WTC11 (cell line): Measurements from ENCODE around the gene UAP1L1.

Experiments used
- ETV6 ChIP-seq: sonication (generic); formaldehyde crosslinking; IDR thresholded peaks from 2 replicates; pipeline ENCODE4 v1.8.1; 2022; ENCODE audit warnings: mild to moderate bottlenecking, missing genetic modification reagents
- NFYB ChIP-seq: sonication (generic); formaldehyde crosslinking; conservative IDR thresholded peaks from 2 replicates; pipeline ENCODE4 v1.8.0; 2022; ENCODE audit warnings: low read depth, missing genetic modification reagents
- NR1H2 ChIP-seq: sonication (generic); formaldehyde crosslinking; IDR thresholded peaks from 2 replicates; pipeline ENCODE4 v1.9.0; 2021; ENCODE audit warnings: mild to moderate bottlenecking, moderate library complexity, missing genetic modification reagents
- SMAD3 ChIP-seq: sonication (generic); formaldehyde crosslinking; IDR thresholded peaks from 2 replicates; pipeline ENCODE4 v1.8.0; 2022; ENCODE audit warnings: missing genetic modification reagents, mild to moderate bottlenecking, borderline replicate concordance
- ZNF121 ChIP-seq: sonication (generic); formaldehyde crosslinking; IDR thresholded peaks from 2 replicates; pipeline ENCODE4 v1.8.0; 2023; ENCODE audit warnings: missing genetic modification reagents
- ZNF232 ChIP-seq: sonication (generic); formaldehyde crosslinking; IDR thresholded peaks from 2 replicates; pipeline ENCODE4 v1.8.0; 2022; ENCODE audit warnings: mild to moderate bottlenecking, missing genetic modification reagents
- TF ChIP-seq, protein P1 (sequence below): sonication (generic); formaldehyde crosslinking; IDR thresholded peaks from 2 replicates; pipeline ENCODE4 v1.8.1; 2022; ENCODE audit warnings: missing genetic modification reagents, borderline replicate concordance
- TF ChIP-seq, protein P2 (sequence below): sonication (generic); formaldehyde crosslinking; IDR thresholded peaks from 2 replicates; pipeline ENCODE4 v1.8.1; 2023; ENCODE audit warnings: mild to moderate bottlenecking, moderate library complexity, missing genetic modification reagents
- TF ChIP-seq, protein P3 (sequence below): sonication (generic); formaldehyde crosslinking; IDR thresholded peaks from 2 replicates; pipeline ENCODE4 v1.8.1; 2022; ENCODE audit warnings: low read depth, missing genetic modification reagents, borderline replicate concordance
- TF ChIP-seq, protein P4 (sequence below): fragments of 200-600 bp; IDR thresholded peaks from 2 replicates; pipeline ENCODE4 v1.8.0; 2022; ENCODE audit warnings: antibody characterized with exemption
- TF ChIP-seq, protein P5 (sequence below): sonication (generic); formaldehyde crosslinking; IDR thresholded peaks from 2 replicates; pipeline ENCODE4 v1.8.1; 2022; ENCODE audit warnings: mild to moderate bottlenecking, moderate library complexity, missing genetic modification reagents
- TF ChIP-seq, protein P6 (sequence below): fragments of 250-450 bp; sonication (Bioruptor Pico); IDR thresholded peaks from 2 replicates; pipeline ENCODE4 v1.9.0; 2021; ENCODE audit warnings: mild to moderate bottlenecking
- TF ChIP-seq, protein P7 (sequence below): sonication (generic); formaldehyde crosslinking; IDR thresholded peaks from 2 replicates; pipeline ENCODE4 v1.8.1; 2023; ENCODE audit warnings: mild to moderate bottlenecking, missing genetic modification reagents, moderate library complexity

DNA sequence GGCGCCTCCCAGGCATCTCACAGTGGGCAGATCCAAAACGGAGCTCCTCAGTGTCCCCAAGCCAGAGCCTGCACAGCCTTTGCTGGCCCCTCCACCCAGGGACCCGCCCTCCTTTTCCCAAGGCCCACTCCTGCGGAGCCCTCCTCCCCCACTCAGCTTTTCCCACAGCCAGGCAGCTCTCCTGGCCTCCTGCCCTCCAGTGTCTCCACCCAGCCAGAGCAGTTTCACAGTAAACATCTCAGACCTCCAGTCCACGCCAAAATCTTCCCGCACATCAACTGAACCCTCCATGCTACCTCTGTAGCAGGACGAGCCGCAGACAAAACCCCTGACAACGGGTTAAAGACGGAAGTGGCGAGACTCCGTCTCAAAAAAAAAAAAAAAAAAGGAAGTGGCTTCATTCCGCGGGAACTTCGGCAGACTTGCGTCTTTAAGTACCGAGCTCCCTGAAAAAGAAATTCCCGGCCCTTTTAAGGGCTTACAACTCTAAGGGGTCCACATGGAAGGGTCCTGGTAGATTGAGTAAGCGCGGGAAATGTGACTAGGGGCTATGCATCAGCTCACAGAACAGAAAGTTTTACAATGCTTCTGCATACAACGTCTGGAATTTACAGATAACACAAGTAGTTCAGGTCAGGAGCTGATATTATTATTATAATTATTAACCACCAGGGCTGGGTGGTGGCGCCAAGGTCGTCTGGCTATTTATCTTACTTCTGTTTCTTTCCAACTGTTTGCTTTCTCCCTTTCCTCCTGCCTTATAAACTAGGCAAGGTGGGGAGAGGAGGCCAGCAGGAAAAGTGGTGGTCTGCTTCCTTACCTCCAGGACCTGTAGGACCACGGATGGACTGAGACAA, 50.2 kb downstream of the UAP1L1 start:
- TF ChIP-seq, protein P1, sequence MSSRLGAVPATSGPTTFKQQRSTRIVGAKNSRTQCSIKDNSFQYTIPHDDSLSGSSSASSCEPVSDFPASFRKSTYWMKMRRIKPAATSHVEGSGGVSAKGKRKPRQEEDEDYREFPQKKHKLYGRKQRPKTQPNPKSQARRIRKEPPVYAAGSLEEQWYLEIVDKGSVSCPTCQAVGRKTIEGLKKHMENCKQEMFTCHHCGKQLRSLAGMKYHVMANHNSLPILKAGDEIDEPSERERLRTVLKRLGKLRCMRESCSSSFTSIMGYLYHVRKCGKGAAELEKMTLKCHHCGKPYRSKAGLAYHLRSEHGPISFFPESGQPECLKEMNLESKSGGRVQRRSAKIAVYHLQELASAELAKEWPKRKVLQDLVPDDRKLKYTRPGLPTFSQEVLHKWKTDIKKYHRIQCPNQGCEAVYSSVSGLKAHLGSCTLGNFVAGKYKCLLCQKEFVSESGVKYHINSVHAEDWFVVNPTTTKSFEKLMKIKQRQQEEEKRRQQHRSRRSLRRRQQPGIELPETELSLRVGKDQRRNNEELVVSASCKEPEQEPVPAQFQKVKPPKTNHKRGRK (CRISPR knock-in tag) = no peak
- TF ChIP-seq SMAD3 (CRISPR knock-in tag) (no peak), ZNF232 (no peak), NR1H2 (CRISPR knock-in tag) (no peak), NFYB (CRISPR knock-in tag) (no peak), ZNF121 (CRISPR knock-in tag) (no peak), ETV6 (CRISPR knock-in tag) (no peak)
- TF ChIP-seq, protein P2, sequence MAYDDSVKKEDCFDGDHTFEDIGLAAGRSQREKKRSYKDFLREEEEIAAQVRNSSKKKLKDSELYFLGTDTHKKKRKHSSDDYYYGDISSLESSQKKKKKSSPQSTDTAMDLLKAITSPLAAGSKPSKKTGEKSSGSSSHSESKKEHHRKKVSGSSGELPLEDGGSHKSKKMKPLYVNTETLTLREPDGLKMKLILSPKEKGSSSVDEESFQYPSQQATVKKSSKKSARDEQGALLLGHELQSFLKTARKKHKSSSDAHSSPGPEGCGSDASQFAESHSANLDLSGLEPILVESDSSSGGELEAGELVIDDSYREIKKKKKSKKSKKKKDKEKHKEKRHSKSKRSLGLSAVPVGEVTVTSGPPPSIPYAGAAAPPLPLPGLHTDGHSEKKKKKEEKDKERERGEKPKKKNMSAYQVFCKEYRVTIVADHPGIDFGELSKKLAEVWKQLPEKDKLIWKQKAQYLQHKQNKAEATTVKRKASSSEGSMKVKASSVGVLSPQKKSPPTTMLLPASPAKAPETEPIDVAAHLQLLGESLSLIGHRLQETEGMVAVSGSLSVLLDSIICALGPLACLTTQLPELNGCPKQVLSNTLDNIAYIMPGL = no peak
- TF ChIP-seq, protein P3, sequence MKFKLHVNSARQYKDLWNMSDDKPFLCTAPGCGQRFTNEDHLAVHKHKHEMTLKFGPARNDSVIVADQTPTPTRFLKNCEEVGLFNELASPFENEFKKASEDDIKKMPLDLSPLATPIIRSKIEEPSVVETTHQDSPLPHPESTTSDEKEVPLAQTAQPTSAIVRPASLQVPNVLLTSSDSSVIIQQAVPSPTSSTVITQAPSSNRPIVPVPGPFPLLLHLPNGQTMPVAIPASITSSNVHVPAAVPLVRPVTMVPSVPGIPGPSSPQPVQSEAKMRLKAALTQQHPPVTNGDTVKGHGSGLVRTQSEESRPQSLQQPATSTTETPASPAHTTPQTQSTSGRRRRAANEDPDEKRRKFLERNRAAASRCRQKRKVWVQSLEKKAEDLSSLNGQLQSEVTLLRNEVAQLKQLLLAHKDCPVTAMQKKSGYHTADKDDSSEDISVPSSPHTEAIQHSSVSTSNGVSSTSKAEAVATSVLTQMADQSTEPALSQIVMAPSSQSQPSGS (CRISPR knock-in tag) = no peak
- TF ChIP-seq, protein P4, sequence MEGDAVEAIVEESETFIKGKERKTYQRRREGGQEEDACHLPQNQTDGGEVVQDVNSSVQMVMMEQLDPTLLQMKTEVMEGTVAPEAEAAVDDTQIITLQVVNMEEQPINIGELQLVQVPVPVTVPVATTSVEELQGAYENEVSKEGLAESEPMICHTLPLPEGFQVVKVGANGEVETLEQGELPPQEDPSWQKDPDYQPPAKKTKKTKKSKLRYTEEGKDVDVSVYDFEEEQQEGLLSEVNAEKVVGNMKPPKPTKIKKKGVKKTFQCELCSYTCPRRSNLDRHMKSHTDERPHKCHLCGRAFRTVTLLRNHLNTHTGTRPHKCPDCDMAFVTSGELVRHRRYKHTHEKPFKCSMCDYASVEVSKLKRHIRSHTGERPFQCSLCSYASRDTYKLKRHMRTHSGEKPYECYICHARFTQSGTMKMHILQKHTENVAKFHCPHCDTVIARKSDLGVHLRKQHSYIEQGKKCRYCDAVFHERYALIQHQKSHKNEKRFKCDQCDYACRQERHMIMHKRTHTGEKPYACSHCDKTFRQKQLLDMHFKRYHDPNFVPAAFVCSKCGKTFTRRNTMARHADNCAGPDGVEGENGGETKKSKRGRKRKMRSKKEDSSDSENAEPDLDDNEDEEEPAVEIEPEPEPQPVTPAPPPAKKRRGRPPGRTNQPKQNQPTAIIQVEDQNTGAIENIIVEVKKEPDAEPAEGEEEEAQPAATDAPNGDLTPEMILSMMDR = no peak
- TF ChIP-seq, protein P5, sequence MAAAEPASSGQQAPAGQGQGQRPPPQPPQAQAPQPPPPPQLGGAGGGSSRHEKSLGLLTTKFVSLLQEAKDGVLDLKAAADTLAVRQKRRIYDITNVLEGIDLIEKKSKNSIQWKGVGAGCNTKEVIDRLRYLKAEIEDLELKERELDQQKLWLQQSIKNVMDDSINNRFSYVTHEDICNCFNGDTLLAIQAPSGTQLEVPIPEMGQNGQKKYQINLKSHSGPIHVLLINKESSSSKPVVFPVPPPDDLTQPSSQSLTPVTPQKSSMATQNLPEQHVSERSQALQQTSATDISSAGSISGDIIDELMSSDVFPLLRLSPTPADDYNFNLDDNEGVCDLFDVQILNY (CRISPR knock-in tag) = no peak
- TF ChIP-seq, protein P6, sequence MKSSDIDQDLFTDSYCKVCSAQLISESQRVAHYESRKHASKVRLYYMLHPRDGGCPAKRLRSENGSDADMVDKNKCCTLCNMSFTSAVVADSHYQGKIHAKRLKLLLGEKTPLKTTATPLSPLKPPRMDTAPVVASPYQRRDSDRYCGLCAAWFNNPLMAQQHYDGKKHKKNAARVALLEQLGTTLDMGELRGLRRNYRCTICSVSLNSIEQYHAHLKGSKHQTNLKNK = no peak
- TF ChIP-seq, protein P7, sequence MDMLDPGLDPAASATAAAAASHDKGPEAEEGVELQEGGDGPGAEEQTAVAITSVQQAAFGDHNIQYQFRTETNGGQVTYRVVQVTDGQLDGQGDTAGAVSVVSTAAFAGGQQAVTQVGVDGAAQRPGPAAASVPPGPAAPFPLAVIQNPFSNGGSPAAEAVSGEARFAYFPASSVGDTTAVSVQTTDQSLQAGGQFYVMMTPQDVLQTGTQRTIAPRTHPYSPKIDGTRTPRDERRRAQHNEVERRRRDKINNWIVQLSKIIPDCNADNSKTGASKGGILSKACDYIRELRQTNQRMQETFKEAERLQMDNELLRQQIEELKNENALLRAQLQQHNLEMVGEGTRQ (CRISPR knock-in tag) = no peak
